CD4-positive, alpha-beta T cell treated with Interferon alpha-2 for 1 hour (primary cell): ENCODE data around the gene ZNF316.

ENCODE experiments used
- DNase-seq, 2 donors: peaks; one replicate each; pipeline ENCODE4 v3.0.0-alpha.2; 2020 to 2022

ZNF316 gene

DNA sequence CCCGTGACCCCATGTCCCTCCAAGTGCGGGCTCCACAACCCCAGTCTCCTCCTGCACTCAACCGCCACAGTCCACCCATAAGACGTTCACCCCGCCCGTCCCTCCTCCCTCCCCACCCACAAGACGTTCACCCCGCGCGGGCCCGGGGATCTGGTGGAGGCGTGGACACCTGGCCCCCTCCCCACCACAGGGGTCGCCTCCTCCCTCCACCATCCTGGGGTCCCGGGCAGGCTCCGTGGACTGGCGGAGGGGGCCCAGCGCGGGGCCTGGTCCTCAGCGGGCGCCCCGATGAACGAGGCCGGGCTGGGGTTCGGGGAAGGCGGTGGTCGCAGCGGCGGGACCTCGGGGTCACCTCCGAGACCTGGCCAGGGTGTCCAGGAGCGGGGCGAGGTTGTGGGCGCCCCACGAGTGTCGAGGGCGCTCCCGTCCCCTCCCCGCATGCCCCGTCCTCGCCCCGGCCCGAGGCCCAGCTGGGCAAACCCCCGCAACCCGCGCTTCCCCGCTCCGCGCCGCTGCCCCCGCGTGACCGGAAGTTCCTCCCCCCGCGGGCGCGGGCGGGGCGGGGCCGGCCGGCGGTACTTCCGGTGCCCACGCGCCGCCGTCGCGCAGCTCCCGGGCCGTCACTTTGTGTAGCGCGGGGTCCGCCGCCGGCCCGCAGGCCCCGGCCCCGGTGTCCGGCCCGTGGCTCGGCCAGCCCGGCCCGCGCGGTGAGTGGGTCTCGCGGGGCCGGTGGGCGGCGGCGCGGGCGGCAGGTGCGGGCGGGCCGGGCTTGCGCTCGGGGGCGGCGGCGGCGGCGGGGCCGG lies at the start of gene ZNF316:
Gene ZNF316 (plus strand): TSS at position 578 of the 803 bp plus-strand sequence. CDS start 5,092 bp downstream, outside the sequence.
- peak; percentile 52 to 69 for DNase-seq

DNA sequence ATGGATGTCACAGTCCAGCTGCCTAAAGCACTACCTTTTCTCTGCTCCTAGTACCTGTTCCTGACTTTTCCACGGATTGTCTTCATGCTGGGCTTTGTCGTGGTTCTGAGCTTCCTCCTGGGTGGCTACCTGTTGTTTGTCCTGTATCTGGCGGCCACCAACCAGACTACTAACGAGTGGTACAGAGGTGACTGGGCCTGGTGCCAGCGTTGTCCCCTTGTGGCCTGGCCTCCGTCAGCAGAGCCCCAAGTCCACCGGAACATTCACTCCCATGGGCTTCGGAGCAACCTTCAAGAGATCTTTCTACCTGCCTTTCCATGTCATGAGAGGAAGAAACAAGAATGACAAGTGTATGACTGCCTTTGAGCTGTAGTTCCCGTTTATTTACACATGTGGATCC lies 48.6 kb upstream of the ZNF316 start:
- no peak for DNase-seq

GRCh38 chr7:6589151-6589828 lies 47.8 kb upstream of the ZNF316 start:
- no peak for DNase-seq

DNA sequence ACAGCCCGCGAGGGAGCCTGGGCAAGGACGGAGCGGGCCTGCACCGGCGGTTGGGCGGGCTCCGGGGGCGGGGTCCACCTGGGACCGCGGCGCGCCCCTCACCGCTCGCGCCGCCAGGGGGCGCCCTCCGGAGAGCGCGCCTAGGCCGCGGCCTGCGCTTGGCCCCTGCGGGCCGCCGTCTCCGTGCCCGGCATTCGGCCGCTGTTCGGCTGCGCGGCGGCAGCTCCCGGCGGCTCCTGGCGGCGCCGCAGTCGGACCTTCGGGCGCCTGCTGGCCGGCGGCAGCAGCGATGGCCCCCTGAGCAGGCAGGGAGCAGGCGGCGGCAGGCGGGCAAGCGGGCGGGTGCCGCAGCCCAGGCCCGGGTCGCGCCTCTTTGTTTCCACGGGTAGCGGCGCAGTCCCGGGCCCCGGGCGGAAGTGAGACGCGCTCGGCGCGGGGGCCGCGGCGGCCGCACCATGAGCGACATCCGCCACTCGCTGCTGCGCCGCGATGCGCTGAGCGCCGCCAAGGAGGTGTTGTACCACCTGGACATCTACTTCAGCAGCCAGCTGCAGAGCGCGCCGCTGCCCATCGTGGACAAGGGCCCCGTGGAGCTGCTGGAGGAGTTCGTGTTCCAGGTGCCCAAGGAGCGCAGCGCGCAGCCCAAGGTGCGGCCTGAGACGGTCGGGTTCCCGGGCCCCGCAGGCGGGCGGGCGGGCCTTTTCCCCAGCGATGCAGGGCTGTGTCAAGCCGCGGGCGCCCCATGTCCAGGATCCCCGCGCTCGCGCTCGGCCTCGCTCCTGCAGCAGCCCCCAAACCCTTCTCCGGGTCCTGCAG lies 47.1 kb upstream of the ZNF316 start, which contains the start of gene INTS15:
Gene INTS15 (plus strand): TSS at position 193 of the 816 bp plus-strand sequence. CDS start 263 bp downstream, at position 456.
- DNase-seq = peak; percentile 73 to 87

DNA sequence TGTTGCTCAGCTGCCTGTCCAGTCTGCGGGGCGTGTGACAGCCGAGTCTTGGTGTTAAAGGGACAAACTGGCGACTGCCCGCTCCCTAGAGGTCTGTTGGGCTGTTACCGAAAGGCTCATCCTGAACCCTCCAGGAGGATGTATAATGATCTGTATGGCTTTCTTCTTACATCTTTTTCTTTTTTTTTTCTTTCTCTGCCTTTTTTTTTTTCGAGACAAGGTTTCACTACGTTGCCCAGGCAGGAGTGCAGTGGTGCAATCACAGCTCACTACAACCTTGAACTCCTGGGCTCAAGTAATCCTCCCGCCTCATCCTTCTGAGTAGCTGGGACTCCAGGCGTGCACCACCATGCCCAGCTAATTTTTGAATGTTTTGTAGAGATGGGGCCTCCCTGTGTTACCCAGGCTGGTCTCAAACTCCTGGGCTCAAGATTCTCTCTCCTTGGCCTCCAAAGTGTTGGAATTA lies 46.4 kb upstream of the ZNF316 start:
- DNase-seq = peak in 1 of 2 donors; percentile 3

- DNase-seq = no peak
Observed at GRCh38 chr7:6600093-6600492, 37.0 kb upstream of the ZNF316 start.

GRCh38 chr7:6604458-6604857 lies 32.7 kb upstream of the ZNF316 start:
- DNase-seq = no peak

- DNase-seq = no peak
Observed at GRCh38 chr7:6606866-6607583, 30.1 kb upstream of the ZNF316 start.

GRCh38 chr7:6607651-6608051 lies 29.5 kb upstream of the ZNF316 start:
- DNase-seq = no peak

GRCh38 chr7:6608081-6608480 lies 29.0 kb upstream of the ZNF316 start:
- no peak for DNase-seq

GRCh38 chr7:6608794-6609193 lies 28.3 kb upstream of the ZNF316 start:
- no peak for DNase-seq

- DNase-seq = no peak
Observed at GRCh38 chr7:6612819-6613218, 24.3 kb upstream of the ZNF316 start.

GRCh38 chr7:6613706-6614105 lies 23.4 kb upstream of the ZNF316 start:
- DNase-seq = no peak

GRCh38 chr7:6614953-6615722 lies 22.0 kb upstream of the ZNF316 start, which contains the start of gene ZNF853:
ZNF853 (plus strand) TSS chr7:6615610; CDS start chr7:6616175, 565 bp downstream.
- peak in 1 of 2 donors; percentile 35 for DNase-seq

DNA sequence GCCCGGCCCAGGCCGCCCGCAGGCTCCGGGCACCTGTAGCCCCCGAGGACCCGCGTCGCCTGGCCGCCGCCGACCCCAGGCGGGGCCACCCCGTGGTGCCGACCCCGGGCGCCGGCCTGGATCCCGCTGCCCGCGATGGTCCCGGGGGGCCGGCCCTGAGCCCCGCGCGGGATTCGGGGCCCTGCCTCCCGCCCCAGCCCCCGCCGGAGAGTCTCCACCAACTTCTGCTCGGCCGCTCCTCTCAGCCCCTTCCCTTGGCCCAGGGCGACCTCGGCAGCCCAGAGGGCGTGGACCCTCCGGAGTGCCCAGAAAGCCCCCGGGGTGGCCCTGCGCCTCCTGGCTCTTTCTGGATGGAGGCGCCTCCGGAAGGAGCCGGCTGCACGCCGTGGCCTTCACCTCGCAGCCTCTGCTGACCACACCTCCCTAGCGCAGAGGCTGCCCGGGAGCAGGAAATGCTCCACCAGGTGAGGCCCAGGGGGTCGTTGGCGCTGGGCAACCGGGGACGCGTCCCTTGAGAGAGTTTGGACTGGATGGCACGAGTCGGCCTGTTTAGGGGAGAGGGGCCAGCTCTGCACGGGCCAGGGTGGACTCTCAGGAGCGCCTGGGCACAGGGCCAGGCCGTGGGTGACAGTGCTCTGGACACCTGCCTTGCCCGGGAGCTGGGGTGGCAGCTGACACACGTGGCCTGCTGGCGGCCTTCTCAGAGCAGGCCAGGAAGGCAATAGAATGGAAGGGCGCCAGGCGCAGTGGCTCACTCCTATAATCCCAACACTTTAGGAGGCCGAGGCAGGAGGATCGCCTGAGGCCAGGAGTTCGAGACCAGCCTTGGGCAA lies 21.2 kb upstream of the ZNF316 start:
- DNase-seq = no peak

- no peak for DNase-seq
Observed at GRCh38 chr7:6616854-6617643, 20.1 kb upstream of the ZNF316 start.

GRCh38 chr7:6618621-6619020 lies 18.5 kb upstream of the ZNF316 start:
- no peak for DNase-seq

GRCh38 chr7:6619961-6620360 lies 17.2 kb upstream of the ZNF316 start:
- DNase-seq = no peak
